GM10847 (cell line): Measurements from ENCODE around the gene MPHOSPH10.

Experiments
- POLR2A ChIP-seq: IDR thresholded peaks from 2 replicates; pipeline ENCODE4 v1.6.1; 2011; ENCODE audit not compliant: insufficient read length; ENCODE audit errors: extremely low read depth

MPHOSPH10 gene

GRCh38 chr2:71166812-71167211 lies 36.4 kb downstream of the MPHOSPH10 start:
- TF ChIP-seq POLR2A, result no peak

DNA sequence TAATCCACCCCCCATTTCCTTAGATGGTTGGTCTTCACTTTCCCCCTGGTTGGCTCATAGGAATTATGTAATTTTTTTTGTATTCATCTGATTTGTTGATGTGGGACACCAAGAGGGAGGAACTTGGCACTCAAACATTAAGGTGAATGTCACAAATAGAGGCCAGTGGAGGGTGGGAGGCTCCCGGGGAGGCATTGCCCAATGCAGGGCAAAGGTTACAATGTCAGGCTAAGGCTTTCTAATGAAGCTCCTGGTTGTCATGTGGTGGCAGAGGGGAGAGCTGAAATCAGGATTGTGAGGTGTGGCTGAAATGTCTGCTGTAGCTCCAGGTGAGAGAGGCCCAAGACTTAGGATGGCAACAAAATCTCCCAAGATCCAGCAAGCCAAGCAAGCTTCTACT lies 42.7 kb downstream of the MPHOSPH10 start:
- TF ChIP-seq POLR2A, result no peak

DNA sequence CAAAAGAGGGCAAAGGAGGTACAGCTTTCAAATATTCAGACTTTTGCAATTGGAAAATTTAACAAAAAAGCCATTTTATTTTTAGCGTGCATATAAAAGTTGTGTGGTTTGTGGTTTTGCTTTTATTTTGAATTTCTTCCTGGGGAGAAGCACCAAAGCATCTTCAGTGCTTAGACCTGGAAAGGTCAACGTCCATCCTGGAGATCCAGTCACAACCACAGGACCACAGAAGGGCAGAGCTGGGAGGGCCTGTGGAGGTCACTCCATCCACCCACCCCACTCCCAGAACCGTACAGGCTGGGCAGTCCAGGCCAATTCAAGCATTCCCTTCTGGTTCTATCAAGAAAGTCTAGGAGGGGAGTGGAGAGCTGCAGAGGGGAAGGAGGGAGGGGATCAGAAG lies 43.8 kb downstream of the MPHOSPH10 start:
- TF ChIP-seq POLR2A, result no peak

DNA sequence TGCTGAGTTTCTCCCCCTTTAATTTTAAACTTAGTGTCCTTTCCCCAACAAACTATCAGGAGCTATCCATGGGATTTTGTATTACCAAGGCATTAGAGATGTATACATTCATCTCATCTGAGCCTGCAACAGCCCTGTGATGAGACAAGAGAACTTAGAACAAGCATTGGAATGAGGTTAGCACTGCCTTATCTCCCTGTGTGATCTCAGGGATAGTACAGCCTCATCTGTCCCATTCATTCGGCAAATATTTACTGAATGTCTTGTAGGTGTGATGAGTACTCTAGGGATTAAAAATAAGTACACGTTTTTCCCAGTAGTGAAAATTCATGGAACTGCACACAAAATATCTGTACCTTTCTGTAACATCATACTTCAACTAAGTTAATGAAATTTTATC lies 50.9 kb downstream of the MPHOSPH10 start:
- no peak for TF ChIP-seq POLR2A

GRCh38 chr2:71186973-71187372 lies 56.5 kb downstream of the MPHOSPH10 start:
- no peak for TF ChIP-seq POLR2A

DNA sequence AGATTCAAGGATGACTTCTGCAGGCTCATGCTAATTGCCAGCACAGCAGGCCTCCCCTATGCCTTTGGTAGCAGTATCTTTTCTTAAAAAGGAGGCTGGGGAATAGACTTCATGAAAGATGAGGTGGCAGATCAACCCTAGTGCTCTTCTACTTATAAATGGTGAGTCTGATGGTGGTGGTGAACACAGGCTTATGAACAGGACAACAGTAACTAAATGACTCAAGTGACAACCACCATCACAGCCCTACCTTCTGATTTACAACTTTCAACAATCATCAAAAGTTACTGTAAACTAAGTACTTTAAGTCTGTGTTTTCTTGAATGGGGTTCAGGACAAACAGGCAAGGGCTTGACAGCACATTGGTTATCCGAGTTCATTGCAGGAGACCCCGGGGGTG lies 57.2 kb downstream of the MPHOSPH10 start:
- no peak for TF ChIP-seq POLR2A

- no peak for TF ChIP-seq POLR2A
Measured at GRCh38 chr2:71190656-71191569, 60.5 kb downstream of the MPHOSPH10 start.

- TF ChIP-seq POLR2A, result no peak
Measured at GRCh38 chr2:71191570-71191943, 61.1 kb downstream of the MPHOSPH10 start.
